OCI-LY3 (cell line): ENCODE results near the gene CCNE1.

ENCODE experiments used
- H2AFZ ChIP-seq: fragments of 200-600, 300-600 bp; shearing (Covaris generic); 2 replicates; pipeline ENCODE4 v1.6.0; 2014; ENCODE audit warnings: antibody characterized with exemption, low read depth, low read length
- H3K27ac ChIP-seq: fragments of 200-600, 300-600 bp; sonication (generic); 2 replicates; pipeline ENCODE4 v1.5.1; 2014; ENCODE audit warnings: mild to moderate bottlenecking, low read length, moderate library complexity, mixed read lengths
- H3K27me3 ChIP-seq: fragments of 200-600, 300-600 bp; sonication (generic); 2 replicates; pipeline ENCODE4 v1.6.1; 2014; ENCODE audit warnings: low read depth, low read length, mixed read lengths
- H3K36me3 ChIP-seq: fragments of 200-600, 300-600 bp; sonication (generic); replicated peaks from 2 replicates; pipeline ENCODE3; 2014; ENCODE audit warnings: low read depth, low read length, mixed read lengths
- H3K4me1 ChIP-seq: fragments of 300-600, 200-600 bp; sonication (generic); 2 replicates; pipeline ENCODE4 v1.6.1; 2014; ENCODE audit warnings: low read length, mixed read lengths
- H3K4me2 ChIP-seq: fragments of 200-600, 300-600 bp; sonication (generic); 2 replicates; pipeline ENCODE4 v1.6.1; 2014; ENCODE audit warnings: low read length, mixed read lengths
- H3K4me3 ChIP-seq: fragments of 300-600, 200-600 bp; sonication (generic); 2 replicates; pipeline ENCODE4 v1.5.1; 2014; ENCODE audit warnings: antibody characterized with exemption, mild to moderate bottlenecking, low read length, moderate library complexity
- H3K79me2 ChIP-seq: fragments of 300-600, 200-600 bp; shearing (Covaris generic); 2 replicates; pipeline ENCODE4 v1.6.1; 2014; ENCODE audit warnings: mild to moderate bottlenecking, low read length, mixed read lengths
- H3K9ac ChIP-seq: fragments of 300-600, 200-600 bp; shearing (Covaris generic); 2 replicates; pipeline ENCODE4 v1.6.0; 2014; ENCODE audit warnings: mild to moderate bottlenecking, low read length, moderate library complexity
- H3K9me3 ChIP-seq: fragments of 200-600, 300-600 bp; shearing (Covaris generic); 2 replicates; pipeline ENCODE4 v1.6.1; 2014; ENCODE audit warnings: low read length, mixed read lengths; ENCODE audit not compliant: insufficient read depth
- H4K20me1 ChIP-seq: fragments of 200-600, 300-600 bp; sonication (generic); 2 replicates; pipeline ENCODE4 v1.6.1; 2016; ENCODE audit warnings: low read length, mixed read lengths; ENCODE audit not compliant: insufficient read depth
- EZH2phosphoT487 ChIP-seq: fragments of 200-600 bp; shearing (Covaris generic); IDR thresholded peaks from 2 replicates; pipeline ENCODE4 v1.6.1; 2018; ENCODE audit warnings: antibody characterized with exemption, mixed run types, low read depth
- TF ChIP-seq, protein P1 (sequence below): fragments of 200-600, 300-600 bp; sonication (generic); IDR thresholded peaks from 2 replicates; pipeline ENCODE4 v1.5.1; 2014; ENCODE audit warnings: antibody characterized with exemption, low read length, low read depth

Gene CCNE1

DNA sequence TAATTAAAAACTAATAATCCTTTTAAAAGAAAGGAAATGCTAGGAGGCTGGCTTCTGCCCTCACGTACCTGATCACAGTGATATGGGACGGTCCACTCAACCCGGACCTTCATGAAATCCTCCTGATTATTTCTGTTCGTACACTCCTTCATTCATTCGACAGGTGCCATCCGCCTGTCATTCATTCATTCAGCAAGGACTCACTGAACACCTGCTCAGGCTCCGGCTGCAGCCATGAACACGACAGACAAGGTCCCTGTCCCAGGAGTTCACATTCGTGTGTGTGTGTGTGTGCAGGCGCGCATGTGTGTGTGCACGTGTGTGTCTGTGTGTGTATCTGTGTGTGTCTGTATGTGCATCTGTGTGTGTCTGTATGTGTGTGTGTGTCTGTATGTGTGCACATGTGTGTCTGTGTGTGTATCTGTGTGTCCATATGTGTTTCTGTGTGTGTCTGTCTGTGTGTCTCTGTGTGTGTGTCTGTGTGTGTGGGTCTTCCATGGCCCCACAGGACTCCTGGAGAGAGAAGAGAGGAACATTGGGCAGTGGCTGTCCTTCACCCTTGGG is 28.1 kb upstream of the CCNE1 start:
- no peaks in the 10 kb centered on the region for H3K9me3 ChIP-seq
- TF ChIP-seq EZH2phosphoT487: no peak
- no peak overlapping the region for H3K4me3 ChIP-seq
- H3K4me2 ChIP-seq: no peak overlapping the region
- no peaks in the 10 kb centered on the region for H3K79me2 ChIP-seq
- no peak overlapping the region for H3K9ac ChIP-seq
- H3K27ac ChIP-seq: no peak overlapping the region
- H3K27me3 ChIP-seq: peaks cover 7% of the 10 kb centered on the region; the same call in 1 of the 2 replicates
- H4K20me1 ChIP-seq: no peaks in the 10 kb centered on the region
- H3K36me3 ChIP-seq: no peaks in the 10 kb centered on the region
- H2AFZ ChIP-seq: no peak overlapping the region
- H3K4me1 ChIP-seq: no peaks in the 10 kb centered on the region

DNA sequence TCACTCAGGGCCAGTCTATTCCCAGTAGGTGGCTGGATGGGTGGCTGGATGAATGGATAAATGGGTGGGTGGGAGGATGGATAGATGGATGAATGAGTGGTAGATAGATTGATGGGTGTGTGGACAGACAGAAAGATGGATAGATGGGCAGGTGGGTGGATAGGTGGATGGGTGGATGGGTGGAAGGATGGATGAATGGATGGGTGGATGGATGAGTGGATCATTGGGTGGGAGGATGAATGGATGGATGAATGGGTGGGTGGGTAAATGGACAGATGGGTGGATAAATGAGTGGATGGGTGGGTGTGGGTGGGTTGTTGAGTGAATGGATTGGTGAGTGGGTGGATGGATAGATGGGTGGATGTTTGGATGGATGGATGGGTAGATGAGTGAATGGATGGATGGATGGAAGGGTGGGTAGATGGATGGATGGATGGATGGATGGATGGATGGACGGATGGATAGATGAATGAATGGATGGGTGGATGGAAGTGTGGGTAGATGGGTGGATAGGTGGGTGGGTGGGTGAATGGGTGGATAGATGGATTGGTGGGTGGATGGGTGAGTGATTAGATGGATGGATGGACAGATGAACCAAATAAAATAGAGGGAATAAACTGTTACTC is 27.1 kb upstream of the CCNE1 start:
- H3K27me3 ChIP-seq: peaks cover 10% of the 10 kb centered on the region; the same call in 1 of the 2 replicates

DNA sequence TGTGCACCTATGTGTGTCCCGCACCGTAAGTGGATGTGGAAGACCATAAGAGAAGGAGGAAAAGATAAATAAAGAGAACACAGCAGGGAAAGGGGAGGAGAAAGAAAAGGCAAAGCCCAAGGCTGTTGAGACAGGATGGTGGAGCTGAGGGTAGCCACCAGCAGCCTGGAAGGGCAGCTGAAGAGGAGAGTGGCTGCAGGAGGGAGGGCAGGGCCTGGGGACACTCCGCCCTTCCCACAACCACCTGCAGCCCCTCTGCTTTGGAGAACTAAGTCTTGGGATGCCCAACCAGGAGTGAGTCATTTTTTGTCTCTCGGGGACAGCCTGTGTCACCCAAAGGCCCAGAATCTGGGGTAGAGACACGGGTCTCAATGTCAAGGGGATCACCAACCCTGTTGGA is 26.4 kb upstream of the CCNE1 start:
- H4K20me1 ChIP-seq: no peaks in the 10 kb centered on the region
- no peak overlapping the region for H3K9ac ChIP-seq
- no peak overlapping the region for H3K4me2 ChIP-seq
- H3K36me3 ChIP-seq: no peaks in the 10 kb centered on the region
- no peak overlapping the region for H2AFZ ChIP-seq
- H3K27me3 ChIP-seq: peaks cover 13% of the 10 kb centered on the region
- H3K9me3 ChIP-seq: no peaks in the 10 kb centered on the region
- H3K79me2 ChIP-seq: no peaks in the 10 kb centered on the region
- TF ChIP-seq EZH2phosphoT487: no peak
- TF ChIP-seq, protein P1, sequence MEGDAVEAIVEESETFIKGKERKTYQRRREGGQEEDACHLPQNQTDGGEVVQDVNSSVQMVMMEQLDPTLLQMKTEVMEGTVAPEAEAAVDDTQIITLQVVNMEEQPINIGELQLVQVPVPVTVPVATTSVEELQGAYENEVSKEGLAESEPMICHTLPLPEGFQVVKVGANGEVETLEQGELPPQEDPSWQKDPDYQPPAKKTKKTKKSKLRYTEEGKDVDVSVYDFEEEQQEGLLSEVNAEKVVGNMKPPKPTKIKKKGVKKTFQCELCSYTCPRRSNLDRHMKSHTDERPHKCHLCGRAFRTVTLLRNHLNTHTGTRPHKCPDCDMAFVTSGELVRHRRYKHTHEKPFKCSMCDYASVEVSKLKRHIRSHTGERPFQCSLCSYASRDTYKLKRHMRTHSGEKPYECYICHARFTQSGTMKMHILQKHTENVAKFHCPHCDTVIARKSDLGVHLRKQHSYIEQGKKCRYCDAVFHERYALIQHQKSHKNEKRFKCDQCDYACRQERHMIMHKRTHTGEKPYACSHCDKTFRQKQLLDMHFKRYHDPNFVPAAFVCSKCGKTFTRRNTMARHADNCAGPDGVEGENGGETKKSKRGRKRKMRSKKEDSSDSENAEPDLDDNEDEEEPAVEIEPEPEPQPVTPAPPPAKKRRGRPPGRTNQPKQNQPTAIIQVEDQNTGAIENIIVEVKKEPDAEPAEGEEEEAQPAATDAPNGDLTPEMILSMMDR: no peak
- no peak overlapping the region for H3K4me3 ChIP-seq
- H3K4me1 ChIP-seq: no peaks in the 10 kb centered on the region
- H3K27ac ChIP-seq: no peak overlapping the region

More for the DNA sequence above, 27.1 kb upstream of the CCNE1 start:
- Histone ChIP-seq H3K9ac (no peak overlapping the region), H3K79me2 (no peaks in the 10 kb centered on the region), H3K27ac (no peak overlapping the region), H3K9me3 (no peaks in the 10 kb centered on the region), H2AFZ (no peak overlapping the region), H3K4me1 (no peaks in the 10 kb centered on the region), H3K36me3 (no peaks in the 10 kb centered on the region), H4K20me1 (no peaks in the 10 kb centered on the region), H3K4me3 (no peak overlapping the region), H3K4me2 (no peak overlapping the region)
- TF ChIP-seq, protein P1: no peak
- TF ChIP-seq EZH2phosphoT487: no peak

DNA sequence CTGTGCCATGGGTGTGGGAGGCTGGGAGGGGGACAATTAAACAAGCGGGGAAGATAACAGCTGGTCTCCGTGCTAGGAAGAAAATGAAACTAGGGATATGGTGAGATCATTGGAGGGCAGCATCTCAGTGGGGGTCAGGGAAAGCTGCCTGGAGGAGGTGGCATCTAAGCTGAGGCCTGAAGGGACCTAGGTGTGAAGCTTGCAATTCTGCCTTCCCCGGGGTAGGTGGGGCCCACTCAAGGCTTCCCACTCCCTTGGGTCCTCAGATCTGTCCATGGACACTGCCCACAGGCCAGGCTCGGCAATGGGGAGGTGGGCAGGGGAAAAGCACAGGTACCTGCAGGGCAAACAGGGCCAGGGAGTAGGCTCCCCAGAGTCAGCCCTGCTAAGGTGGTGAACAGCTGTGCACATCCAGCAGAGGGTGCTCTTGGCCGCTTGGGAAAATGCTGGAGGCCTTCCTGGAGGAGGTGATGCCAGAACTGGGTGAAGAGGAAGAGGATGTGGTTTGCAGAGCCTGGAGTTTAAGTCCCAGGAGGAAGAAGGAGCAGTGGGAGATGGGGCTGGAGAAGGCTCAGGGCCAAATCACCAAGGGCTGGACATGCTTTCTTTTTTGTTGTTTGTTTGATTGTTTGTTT is 25.7 kb upstream of the CCNE1 start:
- Histone ChIP-seq H3K27me3 (peaks cover 13% of the 10 kb centered on the region), H3K27ac (no peak overlapping the region), H2AFZ (no peak overlapping the region), H3K4me3 (no peak overlapping the region), H4K20me1 (no peaks in the 10 kb centered on the region), H3K9me3 (no peaks in the 10 kb centered on the region), H3K9ac (no peak overlapping the region), H3K4me1 (no peaks in the 10 kb centered on the region), H3K4me2 (no peak overlapping the region), H3K36me3 (no peaks in the 10 kb centered on the region), H3K79me2 (no peaks in the 10 kb centered on the region)
- TF ChIP-seq EZH2phosphoT487: no peak
- TF ChIP-seq, protein P1: peak; percentile 52
